Neural cell (in vitro differentiated cells): ENCODE data around the gene RNF113B.

Experiments
- CTCF ChIP-seq: fragments of 450-650 bp; IDR thresholded peaks from 2 replicates; pipeline ENCODE4 v1.5.1; 2014; ENCODE audit warnings: antibody characterized with exemption, mild to moderate bottlenecking, moderate library complexity; ENCODE audit not compliant: poor library complexity, severe bottlenecking
- EP300 ChIP-seq: fragments of 450-650 bp; conservative IDR thresholded peaks from 2 replicates; pipeline ENCODE4 v1.6.1; 2014; ENCODE audit warnings: antibody characterized with exemption, mild to moderate bottlenecking, moderate library complexity; ENCODE audit not compliant: poor library complexity, severe bottlenecking
- POLR2AphosphoS5 ChIP-seq: IDR thresholded peaks from 2 replicates; pipeline ENCODE4 v1.6.1; 2012
- RAD21 ChIP-seq: fragments of 450-650 bp; conservative IDR thresholded peaks from 2 replicates; pipeline ENCODE4 v1.6.1; 2014; ENCODE audit warnings: antibody characterized with exemption, mild to moderate bottlenecking, moderate library complexity
- REST ChIP-seq: IDR thresholded peaks from 2 replicates; pipeline ENCODE4 v1.6.1; 2012; ENCODE audit warnings: borderline replicate concordance
- SMC3 ChIP-seq: fragments of 450-650 bp; conservative IDR thresholded peaks from 2 replicates; pipeline ENCODE4 v1.6.1; 2014; ENCODE audit warnings: antibody characterized with exemption, mild to moderate bottlenecking, moderate library complexity; ENCODE audit not compliant: poor library complexity
- TAF1 ChIP-seq: IDR thresholded peaks from 2 replicates; pipeline ENCODE4 v1.6.1; 2012; ENCODE audit warnings: low read depth

- TF ChIP-seq RAD21 = no peak
- no peak for TF ChIP-seq CTCF
- no peak for TF ChIP-seq POLR2AphosphoS5
- no peak for TF ChIP-seq EP300
- no peak for TF ChIP-seq SMC3
- no peak for TF ChIP-seq REST
- TF ChIP-seq TAF1 = no peak
These were observed 14.9 kb upstream of the RNF113B start for GRCh38 chr13:98192008-98192407.
